Heart left ventricle (tissue), 13 donors: ENCODE data around the gene IL1RAPL1.

ENCODE experiments used
- CTCF ChIP-seq, 12 donors: fragments of 200-600 bp; sonication (generic) in 4 of 12; IDR thresholded peaks; one replicate each; pipeline versions ENCODE4 v1.5.0 to v1.8.0; 2018 to 2022; ENCODE audit warnings: antibody characterized with exemption in 12 of 12, mild to moderate bottlenecking in 5 of 12
- POLR2A ChIP-seq, 2 donors: fragments of 450-650 bp; IDR thresholded peaks; one replicate each; pipeline ENCODE4 v1.6.1; 2017; ENCODE audit warnings: antibody characterized with exemption in 2 of 2, mild to moderate bottlenecking in 2 of 2, moderate library complexity in 2 of 2
- donor health status: ischemic (EF 13 %, LVEDD 7.1; RV severe dilation, severe dysfunction).
- donor health status: DM: no; HTN: yes; CAD: no.
- donor health status: DM: no; HTN: no; CAD: no.
- donor health status: ischemic (EF 25% LVEDD 6.9; RV normal size, moderate dysfunction).
- donor health status: ischemic (EF 25% LVEDD 5.7; RV mildly dilated, moderate dysfunction).
- donor health status: ischemic (EF 35%, LVEDD 5.7; RV mildly dilated, moderate dysfunction).
- donor health status: nonischemic (EF 11% LVEDD 7.7; RV severe dilation, severe dysfunction).
- donor health status: DM: yes; HTN: yes; CAD: no.
- donor health status: PGD.
- donor health status: ischemic (EF 29% LVEDD 5.4; RV normal size, mild dysfunction).
- donor health status: nonischemic (EF 23%, LVEDD 6.1; RV moderate dilation, normal function).

DNA sequence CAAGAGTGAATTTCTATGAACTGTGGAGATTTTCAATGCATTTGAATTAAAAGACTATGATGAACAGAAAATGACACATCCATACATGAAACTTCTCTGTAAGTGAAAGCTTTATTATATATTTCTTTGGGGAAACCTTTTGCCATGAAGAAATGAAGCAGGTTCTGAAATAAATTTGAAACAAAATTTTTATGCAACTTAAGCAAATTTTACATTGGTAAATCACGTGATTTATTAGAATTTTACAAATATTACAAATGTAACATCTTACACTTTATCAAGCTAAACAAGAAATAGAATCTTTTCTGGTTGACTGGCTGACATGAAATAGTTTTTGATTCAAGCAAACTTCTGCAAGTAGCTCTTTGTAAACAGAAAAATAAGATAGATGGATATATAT is 131.2 kb downstream of the IL1RAPL1 start:
- TF ChIP-seq CTCF (IDR thresholded peaks at IDR 0.05): no peak
- TF ChIP-seq POLR2A (IDR thresholded peaks at IDR 0.05): no peak
